GM12892 (cell line): ENCODE results near the gene AHDC1.

Source experiments
- POLR2A ChIP-seq: IDR thresholded peaks from 2 replicates; pipeline ENCODE4 v1.6.1; 2011; ENCODE audit warnings: low read depth, low read length, control low read depth
- POLR2AphosphoS5 ChIP-seq: IDR thresholded peaks from 2 replicates; pipeline ENCODE4 v1.6.1; 2011; ENCODE audit warnings: low read depth, low read length, control low read depth
- TAF1 ChIP-seq: IDR thresholded peaks from 2 replicates; pipeline ENCODE4 v1.6.1; 2011; ENCODE audit warnings: low read depth, mild to moderate bottlenecking, control low read depth, low read length, borderline replicate concordance

DNA sequence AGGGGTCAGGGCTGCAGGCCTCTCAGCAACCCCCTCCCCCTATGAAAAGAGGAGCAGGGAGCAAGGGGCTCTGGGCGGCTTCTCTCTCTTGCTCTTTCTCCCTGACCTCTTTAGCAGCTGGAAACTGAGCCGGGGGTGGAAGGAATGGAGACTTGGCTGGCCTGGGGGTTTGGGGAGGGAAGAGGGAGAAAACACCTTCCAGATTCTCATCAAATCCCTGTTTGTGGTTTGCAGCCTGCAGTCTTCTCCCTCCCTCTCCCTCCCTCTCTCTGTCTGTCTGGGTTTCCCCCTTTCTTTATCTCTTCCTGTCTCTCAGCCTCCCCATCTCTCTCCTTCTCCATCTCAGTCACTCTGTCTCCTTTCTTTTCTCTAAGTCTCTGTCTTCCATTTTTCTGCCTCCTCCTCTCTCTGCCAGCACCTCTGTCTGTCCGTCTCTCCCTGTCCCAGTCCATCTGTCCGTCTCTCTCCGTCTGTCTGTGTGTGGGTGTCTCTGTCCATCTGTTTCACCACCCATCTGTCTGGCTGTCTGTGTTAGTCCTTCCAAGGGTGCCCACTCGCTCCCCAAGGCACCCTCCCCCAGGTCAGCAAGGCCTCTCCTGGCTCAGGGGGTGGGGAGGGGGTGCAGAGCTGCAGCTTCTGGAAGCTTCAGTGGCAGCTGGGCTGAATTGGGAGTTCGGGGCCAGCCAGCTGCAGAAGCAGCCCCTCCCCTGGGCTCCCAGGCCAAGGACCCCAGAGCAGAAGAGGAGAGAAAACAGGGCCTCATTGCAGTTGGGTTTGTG lies 6.2 kb downstream of the AHDC1 start:
- TF ChIP-seq POLR2AphosphoS5: no peak
- no peak for TF ChIP-seq POLR2A
- no peak for TF ChIP-seq TAF1
